ENCODE data around the gene PAOX.

DNA sequence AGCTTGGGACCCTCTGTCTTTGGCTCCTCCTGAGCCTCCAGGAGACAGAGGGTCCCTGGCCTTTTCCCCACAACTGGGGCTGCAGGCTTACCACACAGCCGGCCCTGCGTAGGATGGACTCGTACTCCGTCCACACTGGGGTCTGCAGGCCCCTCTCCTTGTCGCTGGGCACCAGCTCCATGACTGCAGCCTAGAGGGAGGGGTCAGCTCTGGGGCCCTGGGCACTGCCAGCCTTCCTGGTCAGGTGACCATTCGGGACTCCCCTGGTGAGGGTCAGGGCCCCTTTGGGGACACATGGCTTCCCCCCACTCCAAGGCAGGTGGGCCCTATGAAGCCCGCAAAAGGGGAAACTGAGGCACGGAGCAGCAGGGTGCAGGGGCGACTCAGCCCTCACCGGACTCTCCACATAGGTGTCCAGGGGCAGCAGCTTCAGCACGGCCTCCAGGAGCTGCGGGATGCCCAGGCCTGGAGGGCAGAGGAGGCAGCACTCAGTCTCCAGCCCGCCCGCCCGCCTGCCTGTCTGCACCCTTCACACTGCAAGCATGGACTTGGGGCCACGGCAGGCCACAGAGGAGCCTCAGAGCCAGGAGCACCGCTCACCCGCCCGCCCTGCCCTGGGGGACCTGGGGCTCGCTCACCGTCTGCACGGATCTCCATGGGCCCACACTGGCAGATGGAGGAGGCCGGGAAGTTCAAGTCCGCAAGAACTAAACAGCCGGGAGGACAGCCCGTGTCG is 22.3 kb upstream of the PAOX start:
- TF ChIP-seq, protein P1, sequence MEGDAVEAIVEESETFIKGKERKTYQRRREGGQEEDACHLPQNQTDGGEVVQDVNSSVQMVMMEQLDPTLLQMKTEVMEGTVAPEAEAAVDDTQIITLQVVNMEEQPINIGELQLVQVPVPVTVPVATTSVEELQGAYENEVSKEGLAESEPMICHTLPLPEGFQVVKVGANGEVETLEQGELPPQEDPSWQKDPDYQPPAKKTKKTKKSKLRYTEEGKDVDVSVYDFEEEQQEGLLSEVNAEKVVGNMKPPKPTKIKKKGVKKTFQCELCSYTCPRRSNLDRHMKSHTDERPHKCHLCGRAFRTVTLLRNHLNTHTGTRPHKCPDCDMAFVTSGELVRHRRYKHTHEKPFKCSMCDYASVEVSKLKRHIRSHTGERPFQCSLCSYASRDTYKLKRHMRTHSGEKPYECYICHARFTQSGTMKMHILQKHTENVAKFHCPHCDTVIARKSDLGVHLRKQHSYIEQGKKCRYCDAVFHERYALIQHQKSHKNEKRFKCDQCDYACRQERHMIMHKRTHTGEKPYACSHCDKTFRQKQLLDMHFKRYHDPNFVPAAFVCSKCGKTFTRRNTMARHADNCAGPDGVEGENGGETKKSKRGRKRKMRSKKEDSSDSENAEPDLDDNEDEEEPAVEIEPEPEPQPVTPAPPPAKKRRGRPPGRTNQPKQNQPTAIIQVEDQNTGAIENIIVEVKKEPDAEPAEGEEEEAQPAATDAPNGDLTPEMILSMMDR (conservative IDR thresholded peaks at IDR 0.05; ENCODE audit: low read length), result no peak
- TF ChIP-seq EZH2phosphoT487 (IDR thresholded peaks at IDR 0.05; ENCODE audit: borderline replicate concordance), result no peak

Measured in Loucy (cell line).